Large intestine (tissue), 3 donors: ENCODE measurements around the gene PFDN6. TPM values are rescaled to one million over a fixed set of nuclear protein-coding genes. Genes with fewer than 3 reads are reported as not detected.

Experiments
- DNase-seq, 2 donors: peaks; one replicate each; pipeline versions ENCODE4 v3.0.0 to v3.0.0-alpha.2; 2013
- H3K27ac ChIP-seq: one replicate; pipeline ENCODE4 v1.5.1; 2013; ENCODE audit warnings: low read length
- H3K27me3 ChIP-seq: 2 replicates; pipeline ENCODE4 v1.6.1; 2013; ENCODE audit warnings: low read length; ENCODE audit not compliant: control insufficient read depth, insufficient read depth
- H3K36me3 ChIP-seq: 2 replicates; pipeline ENCODE4 v1.6.1; 2013; ENCODE audit warnings: low read length; ENCODE audit not compliant: control insufficient read depth, insufficient read depth
- H3K4me1 ChIP-seq: one replicate; pipeline ENCODE4 v1.6.1; 2013; ENCODE audit warnings: low read length; ENCODE audit not compliant: control insufficient read depth, insufficient read depth
- H3K4me3 ChIP-seq: one replicate; pipeline ENCODE4 v1.5.1; 2013; ENCODE audit warnings: low read length
- H3K9me3 ChIP-seq: one replicate; pipeline ENCODE4 v1.6.1; 2013; ENCODE audit warnings: mild to moderate bottlenecking, low read depth, low read length, moderate library complexity; ENCODE audit not compliant: control insufficient read depth
- WGBS: methylation state at CpG from one replicate; pipeline ENCODE4 v1.1.5; 2013; ENCODE audit warnings: low lambda C conversion rate; ENCODE audit not compliant: insufficient coverage; 5-methylcytosine and 5-hydroxymethylcytosine counted together
- polyA plus RNA-seq: library from polyadenylated mRNA; unstranded; fragments of 120-200 nt; gene quantifications from one replicate; pipeline ENCODE4 v1.2.1, GENCODE V29; 2013

The PFDN6 gene
- polyA plus RNA-seq, 1 donor: 80.5 TPM

- no peak for DNase-seq
- Histone ChIP-seq H3K4me1 (no peaks in the 10 kb centered on the region), H3K4me3 (no peak overlapping the region), H3K36me3 (no peaks in the 10 kb centered on the region), H3K9me3 (no peaks in the 10 kb centered on the region), H3K27me3 (no peaks in the 10 kb centered on the region), H3K27ac (no peak overlapping the region)
- WGBS: no CpG with 5 or more reads among the region's 4 CpGs
These were observed 46.5 kb downstream of the PFDN6 start for GRCh38 chr6:33335916-33336315.

GRCh38 chr6:33336495-33336894 lies 47.1 kb downstream of the PFDN6 start:
- Histone ChIP-seq H3K27ac (no peak overlapping the region), H3K4me1 (no peaks in the 10 kb centered on the region), H3K4me3 (no peak overlapping the region), H3K9me3 (no peaks in the 10 kb centered on the region), H3K27me3 (no peaks in the 10 kb centered on the region), H3K36me3 (no peaks in the 10 kb centered on the region)
- no CpG with 5 or more reads among the region's 3 CpGs for WGBS
- DNase-seq: no peak

- Histone ChIP-seq H3K36me3 (no peaks in the 10 kb centered on the region), H3K27me3 (no peaks in the 10 kb centered on the region), H3K4me3 (no peak overlapping the region), H3K4me1 (no peaks in the 10 kb centered on the region), H3K27ac (no peak overlapping the region), H3K9me3 (no peaks in the 10 kb centered on the region)
- 100% methylated on average over 2 of the region's 6 CpGs for WGBS
- no peak for DNase-seq
These were observed 49.8 kb downstream of the PFDN6 start for GRCh38 chr6:33339193-33339592.

Other genes with a start within 250 kb of the PFDN6 start
- gene HLA-DPA1, start 216.0 kb upstream of the PFDN6 start, polyA plus RNA-seq: 163 TPM
- gene HLA-DPB1, start 213.6 kb upstream of the PFDN6 start, polyA plus RNA-seq: 75.0 TPM
- gene COL11A2, start 97.1 kb upstream of the PFDN6 start, polyA plus RNA-seq: 5.3 TPM
- gene RXRB, start 88.9 kb upstream of the PFDN6 start, polyA plus RNA-seq: 45.5 TPM
- 95.2 TPM for gene SLC39A7, start 88.7 kb upstream of the PFDN6 start, polyA plus RNA-seq
- gene HSD17B8, start 84.9 kb upstream of the PFDN6 start, polyA plus RNA-seq: 35.9 TPM
- gene RING1, start 81.1 kb upstream of the PFDN6 start, polyA plus RNA-seq: 43.2 TPM
- gene VPS52, start 17.7 kb upstream of the PFDN6 start, polyA plus RNA-seq: 59.8 TPM
- gene RPS18, start 17.5 kb upstream of the PFDN6 start, polyA plus RNA-seq: 5,002 TPM
- gene B3GALT4, start 12.5 kb upstream of the PFDN6 start, polyA plus RNA-seq: 5.7 TPM
- gene WDR46, start 362 bp upstream of the PFDN6 start, polyA plus RNA-seq: 37.7 TPM
- gene RGL2, start 9.3 kb downstream of the PFDN6 start, polyA plus RNA-seq: 73.4 TPM
- gene TAPBP, start 24.5 kb downstream of the PFDN6 start, polyA plus RNA-seq: 90.9 TPM
- gene ZBTB22, start 28.1 kb downstream of the PFDN6 start, polyA plus RNA-seq: 16.7 TPM
- 33.9 TPM for gene DAXX, start 33.4 kb downstream of the PFDN6 start, polyA plus RNA-seq
- 18.4 TPM for gene KIFC1, start 102.2 kb downstream of the PFDN6 start, polyA plus RNA-seq
- 50.1 TPM for gene PHF1, start 121.4 kb downstream of the PFDN6 start, polyA plus RNA-seq
- gene CUTA, start 128.5 kb downstream of the PFDN6 start, polyA plus RNA-seq: 229 TPM
- gene SYNGAP1, start 130.5 kb downstream of the PFDN6 start, polyA plus RNA-seq: 21.0 TPM
- gene ZBTB9, start 165.0 kb downstream of the PFDN6 start, polyA plus RNA-seq: 9.9 TPM